H1 (cell line): Measurements from ENCODE around the gene NABP2. TPM values are rescaled to one million over a fixed set of nuclear protein-coding genes. Genes with fewer than 3 reads are reported as not detected.

ENCODE experiments used
- ASH2L ChIP-seq: fragments of 200-600, 300-600 bp; sonication (generic); IDR thresholded peaks from one replicate; pipeline ENCODE4 v1.7.1; 2017; ENCODE audit warnings: low read length
- ATF3 ChIP-seq: IDR thresholded peaks from 2 replicates; pipeline ENCODE4 v1.6.1; 2011; ENCODE audit warnings: low read depth, mild to moderate bottlenecking, low read length; ENCODE audit not compliant: insufficient read depth
- BACH1 ChIP-seq: IDR thresholded peaks from 2 replicates; pipeline ENCODE4 v1.6.1; 2012; ENCODE audit warnings: low read length, improper control_type of control experiment
- BRCA1 ChIP-seq: IDR thresholded peaks from 2 replicates; pipeline ENCODE4 v1.6.1; 2012; ENCODE audit warnings: low read depth, low read length, improper control_type of control experiment
- CEBPB ChIP-seq: IDR thresholded peaks from 2 replicates; pipeline ENCODE4 v1.6.1; 2012; ENCODE audit warnings: low read depth, low read length
- EP300 ChIP-seq, 2 experiments: IDR thresholded peaks; 1 replicate in 1 of 2; 2 replicates in 1 of 2; pipeline ENCODE4 v1.6.1; 2011 to 2012; ENCODE audit warnings: low read depth in 2 of 2, low read length in 2 of 2, mild to moderate bottlenecking in 2 of 2, borderline replicate concordance in 1 of 2, inconsistent platforms in 1 of 2, moderate library complexity in 1 of 2
- GTF2F1 ChIP-seq: IDR thresholded peaks from 2 replicates; pipeline ENCODE4 v1.6.1; 2012; ENCODE audit warnings: low read depth, low read length, improper control_type of control experiment, borderline replicate concordance
- JUND ChIP-seq: IDR thresholded peaks from 2 replicates; pipeline ENCODE4 v1.6.1; 2011; ENCODE audit warnings: mild to moderate bottlenecking, improper control_type of control experiment, low read length
- KDM4A ChIP-seq: IDR thresholded peaks from one replicate; pipeline ENCODE4 v1.7.1; 2012; ENCODE audit warnings: low read depth, mild to moderate bottlenecking, moderate library complexity, low read length, inconsistent platforms; ENCODE audit not compliant: severe bottlenecking
- KDM5A ChIP-seq: fragments of 200-600 bp; IDR thresholded peaks from 2 replicates; pipeline ENCODE4 v1.7.1; 2012; ENCODE audit warnings: mild to moderate bottlenecking, low read length, inconsistent platforms, mixed read lengths
- PHF8 ChIP-seq: fragments of 200-600 bp; sonication (generic); conservative IDR thresholded peaks from 2 replicates; pipeline ENCODE4 v1.7.1; 2012; ENCODE audit warnings: low read depth, mild to moderate bottlenecking, inconsistent platforms, low read length, moderate library complexity
- POLR2A ChIP-seq, 2 experiments: IDR thresholded peaks; 1 replicate in 1 of 2; 2 replicates in 1 of 2; pipeline ENCODE4 v1.6.1; 2011; ENCODE audit warnings: low read depth in 2 of 2, low read length in 2 of 2, mild to moderate bottlenecking in 2 of 2; ENCODE audit errors: control extremely low read depth in 1 of 2
- POLR2AphosphoS5 ChIP-seq: IDR thresholded peaks from 2 replicates; pipeline ENCODE4 v1.6.1; 2011; ENCODE audit warnings: low read depth, low read length
- POU5F1 ChIP-seq: IDR thresholded peaks from 2 replicates; pipeline ENCODE4 v1.6.1; 2011; ENCODE audit warnings: low read depth, mild to moderate bottlenecking, low read length, moderate library complexity
- RAD21 ChIP-seq, 2 experiments: IDR thresholded peaks in 1 of 2; conservative IDR thresholded peaks in 1 of 2; 2 replicates each; pipeline ENCODE4 v1.6.1; 2011; ENCODE audit warnings: low read depth in 2 of 2, low read length in 2 of 2, improper control_type of control experiment in 1 of 2, inconsistent platforms in 1 of 2, mild to moderate bottlenecking in 1 of 2, moderate library complexity in 1 of 2
- RBBP5 ChIP-seq: IDR thresholded peaks from 2 replicates; pipeline ENCODE4 v1.7.1; 2012; ENCODE audit warnings: low read depth, mild to moderate bottlenecking, inconsistent platforms, low read length, moderate library complexity, borderline replicate concordance
- SP1 ChIP-seq: IDR thresholded peaks from 2 replicates; pipeline ENCODE4 v1.6.1; 2011; ENCODE audit warnings: low read depth, low read length
- TAF1 ChIP-seq: IDR thresholded peaks from 2 replicates; pipeline ENCODE4 v1.6.1; 2011; ENCODE audit warnings: mild to moderate bottlenecking, low read depth, low read length
- TAF7 ChIP-seq: optimal IDR thresholded peaks from 2 replicates; pipeline ENCODE3; 2011; ENCODE audit warnings: low read depth, mild to moderate bottlenecking, inconsistent platforms, low read length, moderate library complexity, borderline replicate concordance
- TBP ChIP-seq: IDR thresholded peaks from 2 replicates; pipeline ENCODE4 v1.6.1; 2011; ENCODE audit warnings: low read depth, low read length, improper control_type of control experiment
- TCF12 ChIP-seq: IDR thresholded peaks from 2 replicates; pipeline ENCODE4 v1.6.1; 2011; ENCODE audit warnings: low read depth, mild to moderate bottlenecking, low read length
- TEAD4 ChIP-seq: IDR thresholded peaks from 2 replicates; pipeline ENCODE4 v1.6.1; 2012; ENCODE audit warnings: low read depth, low read length, inconsistent platforms, mixed read lengths
- USF2 ChIP-seq: IDR thresholded peaks from 2 replicates; pipeline ENCODE4 v1.6.1; 2011; ENCODE audit warnings: low read length, improper control_type of control experiment
- YY1 ChIP-seq: IDR thresholded peaks from 2 replicates; pipeline ENCODE4 v1.6.1; 2011; ENCODE audit warnings: low read depth, mild to moderate bottlenecking, low read length
- polyA plus RNA-seq, 7 experiments: library from polyadenylated mRNA; depleted of rRNA in 3 of 7; stranded (reverse) in 5 of 7; unstranded in 2 of 7; fragments of >200 nt in 5 of 7; fragments of 200-250 nt in 2 of 7; gene quantifications; 1 replicate in 5 of 7; 2 replicates in 1 of 7; 4 replicates in 1 of 7; pipeline versions ENCODE4 v1.2.1 to v1.2.3, GENCODE V29; 2011 to 2013; ENCODE audit warnings: missing spikeins in 2 of 7, mixed read lengths in 2 of 7
- total RNA-seq: library from RNA; stranded (reverse); fragmentation: NEBNext Ultra II Directional; extraction: Animal tissue kit (Norgen Biotek cat#: 25700); gene quantifications from 2 replicates; pipeline ENCODE4 v1.2.1, GENCODE V29; 2021

The NABP2 gene
- total and polyA plus RNA-seq, 2 of the 8 experiments (the other 6 are each of a cell fraction or from before 2014, with no cell fraction given): 58.1 to 67.5 TPM

- TF ChIP-seq KDM4A: peak; percentile 84
- peak; percentile 85 for TF ChIP-seq ASH2L
- TF ChIP-seq GTF2F1: no peak
- TF ChIP-seq POU5F1: no peak
- no peak for TF ChIP-seq YY1
- 0 out of 2 replicates have a peak, but pooled peaks have one; percentile 30 for TF ChIP-seq TCF12
- TF ChIP-seq TBP: peak; percentile 83
- TF ChIP-seq CEBPB: no peak
- peak; percentile 94 for TF ChIP-seq PHF8
- no peak for TF ChIP-seq BACH1
- peak; percentile 84; the same call in 1 of the 2 replicates for TF ChIP-seq RBBP5
- no peak for TF ChIP-seq USF2
- peak; percentile 63 for TF ChIP-seq TAF7
- peak; percentile 76 for TF ChIP-seq POLR2AphosphoS5
- no peak; the same call in 1 of the 2 replicates for TF ChIP-seq BRCA1
- 0 out of 2 replicates have a peak, but pooled peaks have one; percentile 12 for TF ChIP-seq SP1
- no peak for TF ChIP-seq JUND
- TF ChIP-seq POLR2A (IDR thresholded peaks at IDR 0.05; ENCODE audit: control extremely low read depth in 1 of 2, low read depth in 2 of 2, low read length in 2 of 2): peak; percentile 51 to 85
- no peak for TF ChIP-seq KDM5A
- TF ChIP-seq EP300 (IDR thresholded peaks at IDR 0.05; ENCODE audit: borderline replicate concordance in 1 of 2, low read depth in 2 of 2, low read length in 2 of 2): no peak
- peak; percentile 81 for TF ChIP-seq TAF1
- no peak for TF ChIP-seq TEAD4
- no peak for TF ChIP-seq ATF3
- peak in 1 of 2 experiments; percentile 1; a peak in 1 of 4 replicates for TF ChIP-seq RAD21 (IDR thresholded peaks at IDR 0.05 in 1 of 2, conservative IDR thresholded peaks at IDR 0.05 in 1 of 2; ENCODE audit: low read depth in 2 of 2, low read length in 2 of 2)
These were observed 42.7 kb downstream of the NABP2 start, which contains the start of gene COQ10A (continued) for GRCh38 chr12:56266693-56267442.
